NCI-H748 (cell line): Measurements from ENCODE around the gene POTEJ.
"Not testable (repeated sequence)": the region's sequence is repeated elsewhere in the genome, so short reads cannot be mapped to it uniquely, and the experiment has no call there.

Experiments used
- DNase-seq: peaks from one replicate; lab custom pipeline; 2025; ENCODE audit not compliant: unreplicated experiment; lab: John Stamatoyannopoulos, UW

Gene POTEJ

GRCh38 chr2:130611140-130611539 is at the start of gene POTEJ:
Gene POTEJ (plus strand): TSS chr2:130611440. CDS start chr2:130611533, 93 bp downstream.
- not testable (repeated sequence) for DNase-seq

- not testable (repeated sequence) for DNase-seq
Measured at GRCh38 chr2:130566165-130566564, 45.1 kb upstream of the POTEJ start.

GRCh38 chr2:130571929-130572328 is 39.3 kb upstream of the POTEJ start:
- DNase-seq = not testable (repeated sequence)

GRCh38 chr2:130574230-130574629 is 37.0 kb upstream of the POTEJ start:
- DNase-seq = not testable (repeated sequence)

GRCh38 chr2:130576209-130576784 is 34.9 kb upstream of the POTEJ start:
- DNase-seq = not testable (repeated sequence)

- DNase-seq = not testable (repeated sequence)
Measured at GRCh38 chr2:130577559-130577958, 33.7 kb upstream of the POTEJ start.

- not testable (repeated sequence) for DNase-seq
Measured at GRCh38 chr2:130579121-130579520, 32.1 kb upstream of the POTEJ start.

- DNase-seq = not testable (repeated sequence)
Measured at GRCh38 chr2:130581491-130581890, 29.7 kb upstream of the POTEJ start.

GRCh38 chr2:130582970-130583369 is 28.3 kb upstream of the POTEJ start:
- DNase-seq = not testable (repeated sequence)

- not testable (repeated sequence) for DNase-seq
Measured at GRCh38 chr2:130583582-130583981, 27.7 kb upstream of the POTEJ start.

GRCh38 chr2:130584726-130585125 is 26.5 kb upstream of the POTEJ start:
- not testable (repeated sequence) for DNase-seq

GRCh38 chr2:130588688-130589458 is 22.4 kb upstream of the POTEJ start:
- DNase-seq = not testable (repeated sequence)

- DNase-seq = not testable (repeated sequence)
Measured at GRCh38 chr2:130590170-130590841, 20.9 kb upstream of the POTEJ start.

GRCh38 chr2:130590842-130591359 is 20.3 kb upstream of the POTEJ start:
- not testable (repeated sequence) for DNase-seq

- DNase-seq = not testable (repeated sequence)
Measured at GRCh38 chr2:130592791-130593414, 18.3 kb upstream of the POTEJ start.

- DNase-seq = not testable (repeated sequence)
Measured at GRCh38 chr2:130594011-130594410, 17.2 kb upstream of the POTEJ start.

GRCh38 chr2:130596757-130597156 is 14.5 kb upstream of the POTEJ start:
- not testable (repeated sequence) for DNase-seq

- DNase-seq = not testable (repeated sequence)
Measured at GRCh38 chr2:130597994-130598393, 13.2 kb upstream of the POTEJ start.

GRCh38 chr2:130598463-130598862 is 12.8 kb upstream of the POTEJ start:
- DNase-seq = not testable (repeated sequence)

- DNase-seq = not testable (repeated sequence)
Measured at GRCh38 chr2:130599393-130599792, 11.8 kb upstream of the POTEJ start, which contains the start of gene CFC1. Gene CFC1 (minus strand): TSS chr2:130599575. CDS start chr2:130599287, 288 bp downstream.

GRCh38 chr2:130599926-130600325 is 11.3 kb upstream of the POTEJ start:
- DNase-seq = not testable (repeated sequence)
